GM12874 (cell line): ENCODE measurements around the gene NRXN3.

Experiments
- CTCF ChIP-seq: IDR thresholded peaks from 2 replicates; pipeline ENCODE4 v1.5.1; 2011; ENCODE audit warnings: low read depth, mild to moderate bottlenecking, control low read depth, low read length, moderate library complexity; ENCODE audit not compliant: insufficient read depth

Gene NRXN3

GRCh38 chr14:79136071-79137044 lies 966.2 kb downstream of the NRXN3 start:
- TF ChIP-seq CTCF, result no peak

- no peak for TF ChIP-seq CTCF
Observed at GRCh38 chr14:79137045-79137430, 966.9 kb downstream of the NRXN3 start.

- no peak for TF ChIP-seq CTCF
Observed at GRCh38 chr14:79137836-79138235, 967.7 kb downstream of the NRXN3 start.

GRCh38 chr14:79144896-79145295 lies 974.7 kb downstream of the NRXN3 start:
- TF ChIP-seq CTCF, result no peak

GRCh38 chr14:79150226-79150625 lies 980.1 kb downstream of the NRXN3 start:
- TF ChIP-seq CTCF, result no peak

- TF ChIP-seq CTCF, result no peak
Observed at GRCh38 chr14:79157369-79157768, 987.2 kb downstream of the NRXN3 start.

GRCh38 chr14:79161571-79161970 lies 991.4 kb downstream of the NRXN3 start:
- no peak for TF ChIP-seq CTCF
